Medulla oblongata (tissue), 1 donor: Measurements from ENCODE around the gene CCDC152.
"Not testable (repeated sequence)": the region's sequence is repeated elsewhere in the genome, so short reads cannot be mapped to it uniquely, and the experiment has no call there.

Experiments used
- DNase-seq: peaks from one replicate; pipeline ENCODE4 v3.0.0-alpha.2; 2015; ENCODE audit errors: extremely low spot score

CCDC152 gene

GRCh38 chr5:42756606-42757601, at the start of gene CCDC152:
Gene CCDC152, plus strand, starts transcription at chr5:42756818. Its CDS starts 2,304 bp downstream, at chr5:42759122.
- DNase-seq, result peak; percentile 23

GRCh38 chr5:42715785-42716184, 40.8 kb upstream of the CCDC152 start:
- DNase-seq, result no peak

GRCh38 chr5:42718591-42718990, 38.0 kb upstream of the CCDC152 start:
- DNase-seq, result no peak

GRCh38 chr5:42719034-42719433, 37.6 kb upstream of the CCDC152 start:
- DNase-seq, result no peak

DNA sequence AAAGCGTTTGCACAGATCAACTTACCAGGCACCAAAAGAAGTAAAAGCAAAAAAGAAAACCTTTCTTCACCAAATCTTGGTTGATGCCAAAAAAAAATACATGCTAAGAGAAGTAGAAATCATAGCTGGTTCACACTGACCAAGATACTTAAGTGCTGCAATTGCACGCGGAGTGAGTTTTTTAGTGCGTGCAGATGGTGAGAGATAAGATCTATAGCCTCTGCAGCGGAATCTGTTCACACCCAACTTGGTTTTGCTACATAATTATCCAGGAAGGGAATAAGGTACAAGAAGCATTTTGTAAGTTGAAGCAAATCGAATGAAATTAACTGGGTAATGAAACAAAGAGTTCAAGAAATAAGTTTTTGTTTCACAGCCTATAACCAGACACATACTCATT, 36.4 kb upstream of the CCDC152 start:
- no peak for DNase-seq

DNA sequence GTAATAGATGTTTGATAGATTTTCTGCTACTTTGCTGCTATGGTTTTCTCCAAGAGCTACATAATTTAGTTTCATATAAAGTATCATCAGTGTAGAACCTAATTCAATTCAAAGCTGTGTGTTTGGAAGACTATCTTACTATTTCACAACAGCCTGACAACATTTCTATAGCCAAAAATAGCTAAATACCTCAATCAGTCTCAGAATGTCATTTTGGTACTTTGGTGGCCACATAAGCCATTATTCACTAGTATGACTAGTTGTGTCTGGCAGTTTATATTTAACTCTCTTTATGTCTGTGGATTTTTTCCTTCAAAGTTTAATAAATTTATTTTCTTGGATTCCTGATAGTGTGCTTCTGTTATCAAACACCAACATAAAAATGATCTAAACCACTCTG, 35.1 kb upstream of the CCDC152 start:
- no peak for DNase-seq

GRCh38 chr5:42734531-42735058, 22.0 kb upstream of the CCDC152 start:
- DNase-seq, result not testable (repeated sequence)

DNA sequence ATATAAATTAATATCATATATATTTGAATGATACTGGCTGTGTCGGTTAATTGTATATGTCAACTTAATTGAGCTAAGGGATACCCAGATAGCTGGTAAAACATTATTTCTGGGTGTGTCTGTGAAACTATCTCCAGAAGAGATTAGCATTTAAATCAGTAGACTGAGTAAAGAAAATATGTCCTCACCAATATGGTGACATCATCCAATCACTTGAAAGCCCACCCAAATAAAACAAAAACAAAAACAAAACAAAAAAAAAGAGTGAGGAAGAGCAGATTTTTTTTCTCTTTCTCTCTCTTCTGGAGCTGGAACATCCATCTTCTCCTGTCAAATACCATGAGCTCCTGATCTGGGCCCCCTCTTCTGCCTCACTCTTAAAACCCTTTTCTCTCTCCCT, 15.7 kb upstream of the CCDC152 start:
- DNase-seq, result no peak

- DNase-seq, result peak; percentile 31
Observed at GRCh38 chr5:42745426-42745825, 11.2 kb upstream of the CCDC152 start.

- DNase-seq, result no peak
Observed at GRCh38 chr5:42745856-42746255, 10.8 kb upstream of the CCDC152 start.

- DNase-seq, result no peak
Observed at GRCh38 chr5:42749020-42749419, 7.6 kb upstream of the CCDC152 start.

- DNase-seq, result no peak
Observed at GRCh38 chr5:42750507-42750906, 6.1 kb upstream of the CCDC152 start.

GRCh38 chr5:42751044-42751443, 5.6 kb upstream of the CCDC152 start:
- no peak for DNase-seq

DNA sequence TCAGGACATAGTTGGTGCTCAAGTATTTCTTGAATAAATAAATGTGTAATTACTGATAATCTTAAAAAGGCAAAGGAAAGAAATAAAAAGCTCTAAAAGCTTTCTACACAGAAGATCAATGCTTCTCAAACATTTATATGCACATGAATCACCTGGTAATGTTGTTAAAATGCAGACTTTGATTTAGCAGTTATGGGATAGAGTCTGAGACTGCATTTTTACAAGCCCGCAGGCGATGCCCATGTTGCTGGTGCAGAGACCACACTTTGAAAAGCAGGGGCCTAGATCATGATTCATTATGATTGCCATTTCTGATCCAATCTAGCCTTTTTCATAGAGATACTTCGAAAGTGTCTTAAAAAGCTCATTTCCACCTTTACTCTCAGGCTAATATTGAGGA, 3.5 kb upstream of the CCDC152 start:
- no peak for DNase-seq

GRCh38 chr5:42759456-42759855, 2.8 kb downstream of the CCDC152 start:
- DNase-seq, result no peak

DNA sequence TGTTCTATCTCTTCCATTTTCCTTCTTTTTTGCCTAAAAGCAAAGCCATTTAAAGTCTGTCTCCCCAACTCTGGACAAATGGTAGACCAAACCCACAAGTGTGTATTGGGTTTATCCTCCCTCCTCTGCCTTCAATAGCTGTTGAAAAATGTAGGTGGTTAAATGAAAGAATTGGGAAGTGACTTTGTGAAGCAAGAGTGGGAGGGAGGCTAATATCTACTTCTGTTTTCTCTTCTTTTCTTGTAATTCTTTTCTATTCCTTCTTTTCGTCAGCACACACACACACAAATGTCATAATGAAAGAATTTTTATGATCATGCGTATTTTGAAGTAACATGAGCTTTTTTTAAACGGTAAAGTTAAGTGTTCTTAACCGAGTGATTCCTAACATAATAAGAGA, 3.8 kb downstream of the CCDC152 start:
- no peak for DNase-seq

DNA sequence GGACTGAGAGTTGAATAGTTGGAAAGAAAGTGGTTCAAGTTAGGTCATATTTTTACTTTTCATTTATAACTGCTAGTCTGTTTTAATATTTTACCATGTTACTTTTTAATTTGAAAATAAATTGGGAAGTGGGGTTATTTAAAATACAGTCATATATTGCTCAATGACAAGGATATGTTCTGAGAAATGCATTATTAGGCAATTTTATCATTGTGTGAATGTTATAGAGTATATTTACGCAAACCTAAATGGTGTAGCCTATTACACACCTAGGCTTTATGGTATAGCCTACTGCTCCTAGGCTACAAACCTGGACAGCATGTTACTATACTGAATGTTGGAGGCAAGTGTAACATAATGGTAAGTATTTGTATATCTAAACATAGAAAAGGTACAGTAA, 5.2 kb downstream of the CCDC152 start:
- no peak for DNase-seq

DNA sequence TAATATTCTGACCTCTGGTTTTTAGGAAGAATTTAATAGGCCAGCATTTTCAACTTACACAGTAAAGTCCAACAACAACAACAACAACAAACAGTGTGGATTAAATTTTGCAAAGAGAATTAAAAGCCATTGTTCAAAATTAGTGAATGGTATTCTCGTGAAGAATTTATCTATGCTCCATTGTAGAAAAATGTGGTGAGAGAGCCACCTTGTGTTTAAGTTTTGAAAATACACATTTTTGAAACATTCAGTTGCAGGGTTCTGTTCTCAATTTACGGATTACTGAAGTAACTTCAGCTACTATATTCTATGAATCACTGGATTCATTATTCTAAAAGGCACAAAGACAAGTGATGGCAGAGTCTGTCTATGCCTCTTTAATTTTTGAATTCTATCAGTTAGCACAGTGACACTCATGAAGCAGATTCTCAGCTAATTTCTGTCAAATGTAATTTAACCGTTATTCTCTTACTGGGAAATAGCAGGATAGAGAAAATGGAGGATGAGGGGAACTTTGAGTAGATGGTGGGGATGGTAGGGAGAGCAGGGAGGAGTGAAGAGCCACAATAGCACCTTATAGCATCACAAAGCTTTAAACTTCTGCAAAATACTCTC, 11.0 kb downstream of the CCDC152 start:
- DNase-seq, result peak; percentile 66

- DNase-seq, result no peak
Observed at GRCh38 chr5:42768106-42768504, 11.5 kb downstream of the CCDC152 start.

GRCh38 chr5:42770003-42770402, 13.4 kb downstream of the CCDC152 start:
- no peak for DNase-seq

GRCh38 chr5:42772265-42772993, 15.8 kb downstream of the CCDC152 start:
- DNase-seq, result no peak

DNA sequence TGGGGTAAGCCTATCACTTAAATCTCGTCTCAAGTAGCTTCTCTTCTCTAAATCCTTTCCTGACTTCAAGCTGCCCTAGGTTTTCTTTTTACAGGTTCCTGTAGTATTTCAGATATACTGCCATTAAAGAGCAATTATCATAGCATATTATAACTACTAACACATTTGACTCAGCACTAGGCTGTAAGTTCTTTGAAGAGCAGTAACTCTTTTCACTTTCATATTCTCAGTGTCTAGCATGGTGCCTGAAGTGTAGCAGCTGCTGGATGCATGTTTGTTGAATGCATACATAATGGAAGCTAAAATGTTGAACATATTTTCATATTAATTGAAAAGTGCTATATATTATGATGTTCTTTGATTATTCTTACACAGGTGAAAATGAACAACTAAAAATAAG, 22.5 kb downstream of the CCDC152 start:
- no peak for DNase-seq
